Right cardiac atrium (tissue), 5 donors: ENCODE measurements around the gene MCTP2. TPM values are rescaled to one million over a fixed set of nuclear protein-coding genes. Genes with fewer than 3 reads are reported as not detected.
"Not testable (repeated sequence)": the region's sequence is repeated elsewhere in the genome, so short reads cannot be mapped to it uniquely, and the experiment has no call there.

Experiments
- ATAC-seq, 2 donors: fragments of 200-7000 bp; cut with Tn5 transposase; one replicate each; pipeline versions ENCODE4 v1.8.0 to v1.9.1; 2020; ENCODE audit warnings: moderate library complexity in 2 of 2, mild to moderate bottlenecking in 1 of 2
- DNase-seq, 3 donors: peaks; one replicate each; pipeline ENCODE4 v3.0.0-alpha.2; 2020
- H3K27ac ChIP-seq: one replicate; pipeline ENCODE4 v1.5.1; 2013; ENCODE audit warnings: mild to moderate bottlenecking, low read length, control low read depth, moderate library complexity
- H3K27me3 ChIP-seq: one replicate; pipeline ENCODE4 v1.6.1; 2013; ENCODE audit not compliant: control insufficient read depth, insufficient read depth
- H3K4me1 ChIP-seq: one replicate; pipeline ENCODE4 v1.6.1; 2013; ENCODE audit warnings: low read length; ENCODE audit not compliant: control insufficient read depth, insufficient read depth
- H3K4me3 ChIP-seq: one replicate; pipeline ENCODE4 v1.5.1; 2013; ENCODE audit warnings: low read length, control low read depth
- H3K9me3 ChIP-seq: one replicate; pipeline ENCODE4 v1.6.1; 2013; ENCODE audit warnings: low read length; ENCODE audit not compliant: control insufficient read depth
- WGBS: extraction: QIAGEN DNeasy Blood & Tissue Kit; methylation state at CpG from one replicate; pipeline ENCODE4 v1.1.7; 2013; 5-methylcytosine and 5-hydroxymethylcytosine counted together
- intact Hi-C, 4 donors: fragments of 100-400 bp; cut with DNase I; formaldehyde crosslinking; loops; one replicate each; pipeline versions ENCODE4 v1.11.0 to v1.14.0; 2022 to 2023
- polyA plus RNA-seq: library from polyadenylated mRNA; stranded (reverse); fragments of 200-250 nt; gene quantifications from one replicate; pipeline ENCODE4 v1.2.3, GENCODE V29; 2013
- total RNA-seq, 4 donors: library from RNA; stranded (reverse); fragmentation: NEBNext Ultra II Directional; extraction: Animal tissue kit (Norgen Biotek cat#: 25700); gene quantifications; one replicate each; pipeline ENCODE4 v1.2.1, GENCODE V29; 2021
- donor health status: healthy with polysubstance abuse.
- donor health status: DM: no; HTN: yes; CAD: no.
- donor health status: DM: no; HTN: no; CAD: no.
- donor health status: DM: no; HTN: yes; CAD: no; lungs with severe emphysema.
- donor health status: DM: yes; HTN: yes; CAD: no.

Gene MCTP2
- total and polyA plus RNA-seq, 5 donors: 0.11 to 1.2 (median 0.72) TPM

GRCh38 chr15:94460624-94461023, 229.3 kb downstream of the MCTP2 start:
- peaks cover 3% of the 10 kb centered on the region for H3K27me3 ChIP-seq
- no peaks in the 10 kb centered on the region for H3K4me1 ChIP-seq
- no peak for DNase-seq
- no peak overlapping the region for H3K27ac ChIP-seq
- WGBS: 57% methylated on average over 1 of the region's 1 CpG
- H3K9me3 ChIP-seq: no peaks in the 10 kb centered on the region
- intact Hi-C loops: no loop called here
- H3K4me3 ChIP-seq: no peak overlapping the region
- no peak for ATAC-seq

DNA sequence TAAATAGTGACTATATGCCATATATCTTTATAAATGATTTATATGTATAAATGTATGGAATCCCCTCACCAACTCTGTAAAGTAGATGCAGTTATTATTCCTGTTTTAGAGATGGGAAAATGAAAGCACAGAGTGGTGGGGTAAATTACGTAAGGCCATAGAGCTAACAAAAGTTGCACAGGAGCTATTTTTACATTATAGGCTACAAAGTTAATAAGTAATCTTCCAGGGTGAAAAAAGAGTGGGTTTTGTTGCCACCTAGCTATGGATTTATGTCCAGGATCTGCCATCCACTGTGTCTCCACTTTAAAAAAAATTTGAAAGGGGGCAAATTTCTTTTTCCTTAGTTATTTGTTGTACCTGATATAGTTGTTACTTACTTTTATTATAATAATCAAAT, 235.7 kb downstream of the MCTP2 start:
- Histone ChIP-seq H3K4me3 (no peak overlapping the region), H3K27ac (no peak overlapping the region), H3K4me1 (no peaks in the 10 kb centered on the region), H3K27me3 (no peaks in the 10 kb centered on the region), H3K9me3 (no peaks in the 10 kb centered on the region)
- no peak for ATAC-seq
- no peak for DNase-seq
- WGBS: 83% methylated on average over 1 of the region's 1 CpG
- intact Hi-C loops: no loop called here

GRCh38 chr15:94470492-94470891, 239.1 kb downstream of the MCTP2 start:
- 85% methylated on average over 2 of the region's 2 CpGs for WGBS
- no peaks in the 10 kb centered on the region for H3K27me3 ChIP-seq
- H3K27ac ChIP-seq: no peak overlapping the region
- no peaks in the 10 kb centered on the region for H3K4me1 ChIP-seq
- intact Hi-C loops: no loop called here
- H3K4me3 ChIP-seq: no peak overlapping the region
- no peak for ATAC-seq
- H3K9me3 ChIP-seq: no peaks in the 10 kb centered on the region
- DNase-seq: no peak

DNA sequence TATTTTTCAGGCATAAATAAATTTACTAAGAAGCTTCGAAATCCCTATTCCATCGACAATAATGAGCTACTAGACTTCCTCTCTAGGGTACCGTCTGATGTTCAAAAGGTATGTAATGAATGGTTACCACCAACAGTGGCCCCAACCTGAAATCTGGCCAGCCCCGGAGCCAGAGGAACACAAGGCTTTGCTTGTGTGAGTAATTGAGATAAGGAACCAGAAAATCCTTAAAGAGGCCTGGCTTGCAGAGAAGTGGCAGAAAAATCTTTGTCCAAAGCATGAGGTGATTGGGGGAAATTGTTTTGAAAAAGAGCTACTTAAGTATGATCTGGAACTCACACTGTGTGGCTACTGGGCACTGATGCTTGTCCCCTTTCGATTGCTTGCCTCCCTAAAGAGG, 245.3 kb downstream of the MCTP2 start:
- WGBS: 60% methylated on average over 5 of the region's 5 CpGs
- Histone ChIP-seq H3K4me3 (no peak overlapping the region), H3K4me1 (no peaks in the 10 kb centered on the region), H3K27ac (no peak overlapping the region), H3K27me3 (no peaks in the 10 kb centered on the region), H3K9me3 (no peaks in the 10 kb centered on the region)
- intact Hi-C loops: no loop called here
- ATAC-seq: no peak
- DNase-seq: no peak

- no peaks in the 10 kb centered on the region for H3K9me3 ChIP-seq
- 84% methylated on average over 7 of the region's 7 CpGs for WGBS
- intact Hi-C loops: no loop called here
- no peak overlapping the region for H3K4me3 ChIP-seq
- ATAC-seq (no peak), DNase-seq (no peak)
- H3K27ac ChIP-seq: no peak overlapping the region
- no peaks in the 10 kb centered on the region for H3K4me1 ChIP-seq
- H3K27me3 ChIP-seq: no peaks in the 10 kb centered on the region
These were observed 246.7 kb downstream of the MCTP2 start for GRCh38 chr15:94477913-94478553.

GRCh38 chr15:94478763-94479162, 247.4 kb downstream of the MCTP2 start:
- WGBS: 84% methylated on average over 8 of the region's 8 CpGs
- intact Hi-C loops: no loop called here

DNA sequence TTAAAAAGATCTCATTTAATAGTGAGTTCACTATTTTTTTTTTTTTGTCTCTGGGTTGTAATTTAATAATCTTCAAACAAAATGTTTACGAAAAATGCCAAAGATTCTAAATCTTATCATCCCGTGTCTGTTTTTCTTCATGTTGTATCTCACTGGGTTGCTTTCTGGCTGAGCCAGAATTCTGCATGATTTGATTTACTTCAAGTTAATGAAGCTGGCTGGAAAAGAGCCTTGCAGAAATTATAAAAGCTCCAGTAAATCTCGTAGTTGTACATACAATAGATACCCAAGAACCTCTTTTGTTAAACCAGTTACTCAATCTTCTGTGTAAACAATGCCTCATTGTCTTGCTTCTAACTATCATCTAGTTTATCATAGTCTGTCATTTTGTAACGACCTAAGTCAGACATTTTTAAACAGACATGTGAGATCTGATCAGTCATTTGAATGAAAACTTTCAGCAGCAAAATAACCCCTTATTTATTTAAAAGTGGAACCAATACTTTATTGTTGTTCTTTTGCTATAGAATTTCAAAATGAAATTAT, 249.0 kb downstream of the MCTP2 start:
- WGBS: 32% methylated on average over 4 of the region's 4 CpGs
- Histone ChIP-seq H3K4me1 (no peaks in the 10 kb centered on the region), H3K27me3 (no peaks in the 10 kb centered on the region), H3K27ac (no peak overlapping the region), H3K9me3 (no peaks in the 10 kb centered on the region), H3K4me3 (no peak overlapping the region)
- no peak for ATAC-seq
- intact Hi-C loops: no loop called here
- DNase-seq: no peak

More at GRCh38 chr15:94478763-94479162, 247.4 kb downstream of the MCTP2 start:
- Histone ChIP-seq H3K4me1 (no peaks in the 10 kb centered on the region), H3K27me3 (no peaks in the 10 kb centered on the region), H3K4me3 (no peak overlapping the region), H3K9me3 (no peaks in the 10 kb centered on the region), H3K27ac (no peak overlapping the region)
- DNase-seq: no peak
- ATAC-seq: no peak

DNA sequence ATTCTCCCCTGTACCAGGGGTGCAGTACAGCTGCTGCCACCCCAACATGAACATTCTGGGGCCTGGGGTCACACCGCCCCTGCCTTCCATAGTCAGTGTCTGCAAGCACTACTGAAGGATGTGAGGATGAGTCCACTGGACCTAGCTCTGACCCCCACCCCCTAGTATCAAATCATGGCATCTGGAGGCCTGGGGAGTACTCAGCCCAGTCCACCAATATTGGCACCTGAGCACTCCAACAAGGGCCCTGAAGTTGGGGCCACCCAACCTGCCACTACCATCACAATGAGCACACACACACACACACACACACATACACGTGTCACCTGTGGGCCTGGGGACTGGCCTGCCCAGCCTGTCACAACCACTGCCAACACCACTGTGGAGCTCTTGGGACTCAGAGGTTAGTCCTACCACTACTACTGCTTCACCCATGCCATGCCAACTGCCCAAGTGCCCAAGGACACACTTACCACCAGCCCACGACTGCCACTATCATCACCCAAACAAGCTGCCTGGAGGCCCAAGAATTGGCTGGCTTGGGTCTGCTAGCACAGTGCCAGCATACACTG, 253.9 kb downstream of the MCTP2 start:
- Histone ChIP-seq H3K4me1 (no peaks in the 10 kb centered on the region), H3K27ac (no peak overlapping the region), H3K4me3 (no peak overlapping the region), H3K27me3 (no peaks in the 10 kb centered on the region), H3K9me3 (no peaks in the 10 kb centered on the region)
- DNase-seq (no peak), ATAC-seq (no peak)
- WGBS: 92% methylated on average over 3 of the region's 3 CpGs
- intact Hi-C loops: no loop called here

GRCh38 chr15:94487635-94488034, 256.3 kb downstream of the MCTP2 start:
- Histone ChIP-seq H3K4me1 (no peaks in the 10 kb centered on the region), H3K27me3 (no peaks in the 10 kb centered on the region), H3K4me3 (no peak overlapping the region), H3K27ac (no peak overlapping the region), H3K9me3 (no peaks in the 10 kb centered on the region)
- intact Hi-C loops: no loop called here
- DNase-seq (no peak), ATAC-seq (no peak)
- WGBS: 58% methylated on average over 1 of the region's 1 CpG

GRCh38 chr15:94493176-94493575, 261.8 kb downstream of the MCTP2 start:
- DNase-seq (no peak), ATAC-seq (no peak)
- Histone ChIP-seq H3K4me1 (no peaks in the 10 kb centered on the region), H3K27me3 (no peaks in the 10 kb centered on the region), H3K9me3 (no peaks in the 10 kb centered on the region), H3K27ac (no peak overlapping the region), H3K4me3 (no peak overlapping the region)
- intact Hi-C loops: no loop called here
- 78% methylated on average over 3 of the region's 3 CpGs for whole genome bisulfite sequencing

DNA sequence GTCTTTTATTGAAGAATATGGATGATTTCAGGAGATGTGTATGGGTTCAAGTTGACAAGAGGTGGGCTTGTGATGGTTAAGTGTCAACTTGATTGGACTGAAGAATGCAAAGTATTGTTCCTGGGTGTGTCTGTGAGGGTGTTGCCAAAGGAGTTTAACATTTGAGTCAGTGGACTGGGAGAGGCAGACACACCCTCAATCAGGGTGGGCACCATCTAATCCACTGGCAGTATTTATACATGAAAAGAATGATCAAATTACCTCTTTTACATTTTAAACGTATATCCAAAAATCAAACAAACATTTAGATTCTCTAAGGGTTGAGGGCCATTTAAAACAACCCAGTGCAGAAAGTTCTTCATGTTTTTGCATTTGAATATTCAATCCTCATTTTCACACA, 262.2 kb downstream of the MCTP2 start:
- H3K9me3 ChIP-seq, H3K27ac ChIP-seq, ATAC-seq, DNase-seq, H3K4me3 ChIP-seq, H3K4me1 ChIP-seq, intact Hi-C loops, H3K27me3 ChIP-seq: not testable (repeated sequence)
- 82% methylated on average over 1 of the region's 1 CpG for WGBS
